ENCODE measurements around the gene PROK1.
A peak's percentile ranks its signal among the peaks of the same experiment; 100 is the strongest.

- TF ChIP-seq CTCF (conservative IDR thresholded peaks at IDR 0.05; ENCODE audit: low read length) (peak; percentile 23; the same call in 1 of the 2 replicates), EZH2phosphoT487 (IDR thresholded peaks at IDR 0.05; ENCODE audit: borderline replicate concordance, low read depth, low read length) (no peak)
Measured at GRCh38 chr1:110433803-110434202, 17.1 kb upstream of the PROK1 start.

Measured in OCI-LY7 (cell line).